GDM1 (cell line): ENCODE results near the gene DLGAP4.
A peak's percentile ranks its signal among the peaks of the same experiment; 100 is the strongest.

ENCODE experiments used
- DNase-seq: peaks from one replicate; lab custom pipeline; 2025; lab: John Stamatoyannopoulos, UW

DLGAP4 gene

GRCh38 chr20:36274181-36274841 is 31.8 kb upstream of the DLGAP4 start:
- no peak for DNase-seq

GRCh38 chr20:36275011-36275410 is 31.1 kb upstream of the DLGAP4 start:
- no peak for DNase-seq

- no peak for DNase-seq
These were observed 30.5 kb upstream of the DLGAP4 start for GRCh38 chr20:36275441-36276189.

GRCh38 chr20:36277546-36277945 is 28.6 kb upstream of the DLGAP4 start:
- no peak for DNase-seq

- no peak for DNase-seq
These were observed 26.8 kb upstream of the DLGAP4 start for GRCh38 chr20:36279362-36279761.

- no peak for DNase-seq
These were observed 26.4 kb upstream of the DLGAP4 start for GRCh38 chr20:36279776-36280175.

GRCh38 chr20:36281785-36282380 is 24.3 kb upstream of the DLGAP4 start:
- DNase-seq, result no peak

- no peak for DNase-seq
These were observed 21.4 kb upstream of the DLGAP4 start for GRCh38 chr20:36284751-36285150.

- no peak for DNase-seq
These were observed 20.2 kb upstream of the DLGAP4 start for GRCh38 chr20:36285746-36286447.

- DNase-seq, result no peak
These were observed 8.5 kb upstream of the DLGAP4 start for GRCh38 chr20:36297656-36298055.

GRCh38 chr20:36298061-36298460 is 8.1 kb upstream of the DLGAP4 start:
- DNase-seq, result no peak

GRCh38 chr20:36298795-36299339 is 7.3 kb upstream of the DLGAP4 start:
- no peak for DNase-seq

GRCh38 chr20:36299459-36299858 is 6.7 kb upstream of the DLGAP4 start:
- no peak for DNase-seq

- no peak for DNase-seq
These were observed 4.6 kb upstream of the DLGAP4 start for GRCh38 chr20:36301359-36302119.

GRCh38 chr20:36303020-36303595 is 3.0 kb upstream of the DLGAP4 start:
- DNase-seq, result peak; percentile 18

GRCh38 chr20:36303831-36304230 is 2.3 kb upstream of the DLGAP4 start:
- DNase-seq, result no peak

- no peak for DNase-seq
These were observed 1.2 kb upstream of the DLGAP4 start for GRCh38 chr20:36304786-36305495.

- DNase-seq, result no peak
These were observed 643 bp downstream of the DLGAP4 start for GRCh38 chr20:36306553-36307411.
